Naive thymus-derived CD4-positive, alpha-beta T cell (primary cell): ENCODE data around the gene SLC49A3. TPM values are rescaled to one million over a fixed set of nuclear protein-coding genes. Genes with fewer than 3 reads are reported as not detected.
"Not testable (repeated sequence)": the region's sequence is repeated elsewhere in the genome, so short reads cannot be mapped to it uniquely, and the experiment has no call there.

ENCODE experiments used
- ATAC-seq: fragments of 150-1000 bp; cut with Tn5 transposase; 2 replicates; pipeline ENCODE4 v1.10.0; 2021; ENCODE audit warnings: mild to moderate bottlenecking, moderate library complexity
- CTCF ChIA-PET: fragments of 350-600 bp; sonication (Branson Sonifier 250); formaldehyde crosslinking; loops from one replicate; lab custom pipeline; 2021; ENCODE audit warnings: antibody characterized with exemption; lab: Charles Lee
- POLR2A ChIA-PET: fragments of 350-600 bp; sonication (Branson Sonifier 250); formaldehyde crosslinking; loops from one replicate; lab custom pipeline; 2021; ENCODE audit warnings: antibody characterized with exemption, inconsistent platforms; lab: Charles Lee
- DNase-seq, 9 donors: peaks; one replicate each; pipeline versions ENCODE4 v3.0.0 to v3.0.0-alpha.2; 2020 to 2022; ENCODE audit warnings: mixed read lengths in 1 of 9
- H3K27ac ChIP-seq: one replicate; pipeline ENCODE4 v1.7.0; 2013; ENCODE audit warnings: mild to moderate bottlenecking, low read depth, low read length, moderate library complexity
- H3K27me3 ChIP-seq, 2 donors: one replicate each; pipeline ENCODE4 v1.7.0; 2013; ENCODE audit warnings: low read length in 2 of 2, mild to moderate bottlenecking in 2 of 2, moderate library complexity in 2 of 2; ENCODE audit not compliant: control insufficient read depth in 2 of 2, insufficient read depth in 2 of 2
- H3K36me3 ChIP-seq, 3 experiments: 1 replicate in 2 of 3; 2 replicates in 1 of 3; pipeline ENCODE4 v1.7.0; 2013; ENCODE audit warnings: low read length in 3 of 3, mild to moderate bottlenecking in 3 of 3, moderate library complexity in 1 of 3; ENCODE audit not compliant: insufficient read depth in 3 of 3, control insufficient read depth in 2 of 3
- H3K4me1 ChIP-seq, 2 donors: one replicate each; pipeline ENCODE4 v1.7.0; 2013; ENCODE audit warnings: low read length in 2 of 2, mild to moderate bottlenecking in 2 of 2, moderate library complexity in 1 of 2; ENCODE audit not compliant: control insufficient read depth in 2 of 2, insufficient read depth in 2 of 2
- H3K4me3 ChIP-seq: 2 replicates; pipeline ENCODE4 v1.7.0; 2013; ENCODE audit warnings: mild to moderate bottlenecking, low read length
- H3K9me3 ChIP-seq, 3 experiments: 1 replicate in 2 of 3; 2 replicates in 1 of 3; pipeline ENCODE4 v1.7.0; 2013; ENCODE audit warnings: low read length in 3 of 3; ENCODE audit not compliant: control insufficient read depth in 2 of 3
- H3K27ac Mint-ChIP-seq, 9 donors: one replicate each; pipeline ENCODE4 v1.8.0; 2020 to 2022; ENCODE audit warnings: mixed read lengths in 9 of 9, mild to moderate bottlenecking in 8 of 9, moderate library complexity in 5 of 9, inconsistent platforms in 2 of 9
- H3K27me3 Mint-ChIP-seq, 5 donors: one replicate each; pipeline ENCODE4 v1.8.0; 2021 to 2022; ENCODE audit warnings: mixed read lengths in 5 of 5, mild to moderate bottlenecking in 1 of 5
- H3K36me3 Mint-ChIP-seq, 5 donors: one replicate each; pipeline ENCODE4 v1.8.0; 2020 to 2022; ENCODE audit warnings: mixed read lengths in 5 of 5, mild to moderate bottlenecking in 3 of 5, inconsistent platforms in 1 of 5
- H3K4me1 Mint-ChIP-seq, 7 donors: one replicate each; pipeline ENCODE4 v1.8.0; 2020 to 2022; ENCODE audit warnings: mixed read lengths in 7 of 7, mild to moderate bottlenecking in 3 of 7, inconsistent platforms in 1 of 7
- H3K4me3 Mint-ChIP-seq, 10 donors: one replicate each; pipeline ENCODE4 v1.8.0; 2020 to 2022; ENCODE audit warnings: mild to moderate bottlenecking in 10 of 10, mixed read lengths in 10 of 10, moderate library complexity in 6 of 10, inconsistent platforms in 2 of 10
- H3K9me3 Mint-ChIP-seq, 11 donors: one replicate each; pipeline ENCODE4 v1.8.0; 2020 to 2022; ENCODE audit warnings: mixed read lengths in 11 of 11, mild to moderate bottlenecking in 4 of 11, inconsistent platforms in 1 of 11, moderate library complexity in 1 of 11
- intact Hi-C, 2 donors: fragments of 100-400 bp; cut with micrococcal nuclease; formaldehyde crosslinking; loops; one replicate each; pipeline ENCODE4 v1.15.1; 2023
- polyA plus RNA-seq, 2 donors: library from polyadenylated mRNA; unstranded; fragments of 300-500 nt; fragmentation: Illumina TruSeq; gene quantifications; one replicate each; pipeline ENCODE4 v1.2.3, GENCODE V29; 2021
- total RNA-seq, 6 experiments: library from RNA in 5 of 6; stranded (reverse) in 5 of 6; gene quantifications; 1 replicate in 5 of 6; 2 replicates in 1 of 6; pipeline ENCODE4 v1.2.3 and lab custom pipeline; 2021 to 2026

Gene SLC49A3
- total and polyA plus RNA-seq, 7 experiments from 2014 or later: 0.80 to 9.4 (median 0.92) TPM; not detected in 2

- DNase-seq: no peak
- no peak overlapping the region for H3K4me3 ChIP-seq
These were observed 11.8 kb upstream of the SLC49A3 start for GRCh38 chr4:700587-701264.

GRCh38 chr4:699816-700580, 11.0 kb upstream of the SLC49A3 start:
- H3K4me3 ChIP-seq: no peak overlapping the region
- intact Hi-C loops: no loop called here
- peaks cover 0 to 5% (median 0%) of the 10 kb centered on the region in 5 donors for H3K27me3 Mint-ChIP-seq
- H3K27ac ChIP-seq: no peak overlapping the region
- H3K9me3 ChIP-seq: no peaks in the 10 kb centered on the region
- H3K36me3 Mint-ChIP-seq: peaks cover 0 to 3% (median 0%) of the 10 kb centered on the region in 5 donors
- no peaks in the 10 kb centered on the region for H3K36me3 ChIP-seq
- peaks cover 0 to 18% (median 4%) of the 10 kb centered on the region in 7 donors for H3K4me1 Mint-ChIP-seq
- H3K27me3 ChIP-seq: no peaks in the 10 kb centered on the region
- ChIA-PET POLR2A (no interaction called here), CTCF (no interaction called here)
- DNase-seq: no peak
- peaks cover 1 to 2% of the 10 kb centered on the region in 2 donors for H3K4me1 ChIP-seq
- H3K9me3 Mint-ChIP-seq: peaks cover 0 to 3% (median 0%) of the 10 kb centered on the region in 11 donors
- peak overlapping the region in 1 of 10 donors; percentile 81 for H3K4me3 Mint-ChIP-seq
- ATAC-seq: no peak
- peak overlapping the region in 2 of 9 donors; percentile 75 to 96 for H3K27ac Mint-ChIP-seq

More at GRCh38 chr4:700587-701264, 11.8 kb upstream of the SLC49A3 start:
- peaks cover 0 to 22% (median 4%) of the 10 kb centered on the region in 7 donors for H3K4me1 Mint-ChIP-seq
- peaks cover 0 to 3% (median 0%) of the 10 kb centered on the region in 5 donors for H3K36me3 Mint-ChIP-seq
- Histone ChIP-seq H3K9me3 (no peaks in the 10 kb centered on the region), H3K27ac (no peak overlapping the region), H3K27me3 (no peaks in the 10 kb centered on the region), H3K36me3 (no peaks in the 10 kb centered on the region), H3K4me1 (peaks cover 5% of the 10 kb centered on the region in 2 donors)
- H3K4me3 Mint-ChIP-seq: peak overlapping the region in 1 of 10 donors; percentile 20
- intact Hi-C loops: no loop called here
- ChIA-PET CTCF (no interaction called here), POLR2A (no interaction called here)
- H3K9me3 Mint-ChIP-seq: peaks cover 0 to 3% (median 0%) of the 10 kb centered on the region in 11 donors
- H3K27ac Mint-ChIP-seq: peak overlapping the region in 2 of 9 donors; percentile 16 to 64
- H3K27me3 Mint-ChIP-seq: peaks cover 0 to 3% (median 0%) of the 10 kb centered on the region in 5 donors
- ATAC-seq: no peak

GRCh38 chr4:694341-694940, 5.5 kb upstream of the SLC49A3 start:
- H3K4me3 Mint-ChIP-seq, H3K4me3 ChIP-seq, H3K36me3 ChIP-seq, H3K27ac Mint-ChIP-seq, H3K27ac ChIP-seq, H3K36me3 Mint-ChIP-seq, H3K4me1 ChIP-seq, H3K9me3 ChIP-seq, H3K4me1 Mint-ChIP-seq, DNase-seq, ATAC-seq, intact Hi-C loops, H3K27me3 ChIP-seq, H3K9me3 Mint-ChIP-seq: not testable (repeated sequence)
- POLR2A ChIA-PET: interaction anchor here (0.6 kb wide), 1 partner anchor 160 kb away, joined by 6 read pairs; no protein-coding TSS in a partner anchor
- peaks cover 0 to 28% (median 4%) of the 10 kb centered on the region in 5 donors for H3K27me3 Mint-ChIP-seq
- CTCF ChIA-PET: interaction anchor here (0.7 kb wide), 1 partner anchor 214 kb away, joined by 3 read pairs; no protein-coding TSS in a partner anchor

- Mint-ChIP-seq H3K4me3 (no peak overlapping the region), H3K27ac (no peak overlapping the region), H3K36me3 (peaks cover 0 to 3% (median 0%) of the 10 kb centered on the region in 5 donors), H3K9me3 (peaks cover 0 to 2% (median 0%) of the 10 kb centered on the region in 11 donors), H3K27me3 (peaks cover 0 to 31% (median 5%) of the 10 kb centered on the region in 5 donors), H3K4me1 (peaks cover 0 to under 1% (median 0%) of the 10 kb centered on the region in 7 donors)
- H3K4me3 ChIP-seq: no peak overlapping the region
- intact Hi-C loops: no loop called here
- H3K36me3 ChIP-seq: no peaks in the 10 kb centered on the region
- DNase-seq: no peak
- ChIA-PET POLR2A (no interaction called here), CTCF (no interaction called here)
- H3K9me3 ChIP-seq: no peaks in the 10 kb centered on the region
- no peaks in the 10 kb centered on the region for H3K27me3 ChIP-seq
- no peak for ATAC-seq
- no peaks in the 10 kb centered on the region for H3K4me1 ChIP-seq
- no peak overlapping the region for H3K27ac ChIP-seq
These were observed 4.0 kb upstream of the SLC49A3 start for GRCh38 chr4:692771-693554.

DNA sequence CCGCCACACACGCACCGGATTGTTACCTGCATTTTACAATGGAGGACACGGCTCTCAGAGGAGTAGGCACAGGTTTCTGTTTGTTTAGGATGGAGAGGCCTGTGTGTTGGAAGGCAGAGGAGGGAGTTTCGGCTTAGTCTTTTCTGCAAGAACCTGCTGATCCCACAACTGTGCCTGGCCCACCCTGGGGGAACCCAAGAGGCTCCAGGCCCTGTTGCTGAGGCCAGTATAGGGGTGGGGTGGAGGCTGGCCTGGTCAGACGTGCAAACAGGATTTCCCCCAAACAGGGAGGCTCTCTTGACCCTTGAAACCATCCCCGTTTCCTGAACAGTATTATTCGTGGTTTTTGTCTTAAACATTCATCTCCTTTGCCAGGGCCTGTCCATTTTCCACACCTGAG, 772 bp upstream of the SLC49A3 start:
- ATAC-seq (no peak), DNase-seq (no peak)
- H3K9me3 ChIP-seq: no peaks in the 10 kb centered on the region
- intact Hi-C loops: no loop called here
- Mint-ChIP-seq H3K4me3 (peak overlapping the region in 2 of 10 donors; percentile 17 to 56), H3K27ac (no peak overlapping the region), H3K36me3 (no peaks in the 10 kb centered on the region), H3K27me3 (peaks cover 4 to 27% (median 12%) of the 10 kb centered on the region in 5 donors), H3K4me1 (peaks cover 0 to 8% (median 0%) of the 10 kb centered on the region in 7 donors), H3K9me3 (peaks cover 0 to 3% (median 0%) of the 10 kb centered on the region in 11 donors)
- no peaks in the 10 kb centered on the region for H3K27me3 ChIP-seq
- H3K4me3 ChIP-seq: no peak overlapping the region
- H3K27ac ChIP-seq: no peak overlapping the region
- no peaks in the 10 kb centered on the region for H3K36me3 ChIP-seq
- ChIA-PET CTCF (no interaction called here), POLR2A (no interaction called here)
- no peaks in the 10 kb centered on the region for H3K4me1 ChIP-seq
